Effector CD4-positive, alpha-beta T cell (primary cell): ENCODE data around the gene OCIAD2.
"Not testable (repeated sequence)": the region's sequence is repeated elsewhere in the genome, so short reads cannot be mapped to it uniquely, and the experiment has no call there.

Source experiments
- DNase-seq: peaks from one replicate; pipeline ENCODE4 v3.0.0-alpha.2; 2020
- total RNA-seq: gene quantifications from one replicate; lab custom pipeline; 2026; lab: John Stamatoyannopoulos, UW

OCIAD2 gene, protein sequence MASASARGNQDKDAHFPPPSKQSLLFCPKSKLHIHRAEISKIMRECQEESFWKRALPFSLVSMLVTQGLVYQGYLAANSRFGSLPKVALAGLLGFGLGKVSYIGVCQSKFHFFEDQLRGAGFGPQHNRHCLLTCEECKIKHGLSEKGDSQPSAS
- total RNA-seq: 26.1 reads per million, percentile 53 among the genes with 10 or more reads in this experiment

DNA sequence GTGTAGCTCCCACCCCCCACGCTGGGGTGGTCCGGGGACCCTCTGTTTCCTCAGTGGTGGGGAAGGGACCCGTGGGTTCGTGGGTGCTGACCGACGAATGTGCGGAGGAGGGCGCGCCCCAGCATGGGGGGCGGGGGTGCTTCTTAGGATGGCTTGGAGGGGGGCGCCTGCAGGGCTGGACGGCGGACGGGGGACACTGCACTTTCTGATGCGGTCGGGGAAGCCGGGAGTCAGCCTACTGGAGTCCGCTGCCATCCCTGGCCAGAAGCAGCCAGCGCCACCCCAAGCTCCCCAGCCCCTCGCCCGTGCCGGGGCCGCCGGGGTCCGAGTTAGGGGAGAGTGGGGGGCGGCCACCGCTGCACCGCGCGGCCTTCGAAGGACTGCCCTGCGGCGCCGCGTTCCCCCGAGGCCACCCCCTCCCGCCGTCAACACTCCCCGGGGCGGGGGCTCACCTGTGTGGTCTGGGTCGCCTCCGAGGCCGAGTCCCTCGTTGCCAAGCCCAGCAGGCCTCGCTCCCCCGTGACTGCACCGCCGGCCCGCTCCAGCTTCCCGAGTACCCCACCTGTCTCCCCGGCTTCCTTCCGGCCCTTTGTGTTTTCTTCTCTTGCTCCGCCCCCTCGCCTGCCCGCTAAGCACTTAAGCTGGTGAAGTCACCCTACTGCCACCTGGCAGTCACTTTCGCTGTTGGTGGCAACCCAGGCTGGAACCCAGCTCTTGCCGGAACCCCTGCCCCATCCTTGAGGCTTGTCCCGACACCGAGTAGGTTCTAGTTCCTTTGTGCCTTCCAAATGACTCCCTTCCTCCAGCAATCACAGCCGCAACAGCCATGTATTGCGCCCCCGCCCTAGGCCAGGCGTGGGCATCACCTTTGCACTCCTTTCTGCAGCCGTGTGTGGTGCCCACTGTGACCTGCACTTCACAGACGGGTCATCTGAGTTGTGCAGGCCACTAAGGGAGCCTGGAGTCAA is at the start of gene OCIAD2:
Gene OCIAD2, minus strand, starts transcription at position 569 of the 968 bp plus-strand sequence. CDS start 2,225 bp downstream, outside the sequence.
- peak; percentile 79 for DNase-seq

DNA sequence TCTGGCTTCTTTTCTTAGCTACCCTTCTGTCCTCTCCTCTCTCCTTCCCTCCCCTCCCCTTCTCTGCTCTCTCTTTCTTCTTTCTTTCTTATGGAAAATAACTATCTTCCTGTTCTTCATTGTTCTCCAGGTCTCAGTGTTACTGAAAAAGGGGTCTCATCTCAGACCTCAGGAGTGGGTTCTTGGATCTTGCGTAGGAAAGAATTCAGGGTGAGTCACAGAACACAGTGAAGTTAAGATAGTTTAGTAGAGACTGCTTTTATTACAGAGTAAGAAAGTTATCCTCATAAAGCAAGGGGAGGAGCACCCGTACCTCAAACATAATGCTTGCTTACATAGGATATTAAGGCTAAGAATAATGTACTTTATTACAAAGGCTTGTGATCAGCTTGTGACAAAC is 47.7 kb upstream of the OCIAD2 start:
- no peak for DNase-seq

DNA sequence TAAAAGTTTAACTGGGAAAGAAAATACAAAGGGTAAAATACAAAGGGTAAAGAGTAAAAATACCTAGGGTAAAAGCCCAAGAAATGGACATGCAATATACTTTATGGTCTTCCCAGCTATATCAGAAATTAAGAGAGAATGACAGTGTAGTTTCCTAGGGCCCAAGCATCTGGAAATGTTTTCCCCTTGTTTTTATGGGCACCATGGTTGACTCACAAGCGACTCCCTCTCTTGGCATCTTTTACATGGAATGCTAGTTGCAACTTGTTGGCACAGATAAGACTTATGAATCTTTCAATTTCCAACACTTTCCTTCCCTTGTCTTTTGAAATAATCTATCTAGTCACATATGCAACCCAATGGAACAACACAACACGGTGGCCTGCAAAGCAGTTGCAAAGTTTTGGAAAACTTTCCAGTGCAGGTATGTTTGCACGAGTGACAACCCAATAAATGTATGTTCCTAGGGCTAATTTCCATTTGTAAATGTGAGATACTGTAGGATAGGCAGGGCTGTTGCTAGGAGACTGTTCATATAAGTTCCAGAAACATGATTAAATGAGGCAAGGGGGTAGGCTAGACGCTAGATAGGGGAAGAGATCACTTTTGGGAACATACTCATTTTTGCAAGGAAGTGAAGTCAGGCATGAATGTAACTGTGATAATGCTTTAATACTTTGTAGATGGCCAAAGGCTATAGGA is 43.1 kb upstream of the OCIAD2 start:
- no peak for DNase-seq

DNA sequence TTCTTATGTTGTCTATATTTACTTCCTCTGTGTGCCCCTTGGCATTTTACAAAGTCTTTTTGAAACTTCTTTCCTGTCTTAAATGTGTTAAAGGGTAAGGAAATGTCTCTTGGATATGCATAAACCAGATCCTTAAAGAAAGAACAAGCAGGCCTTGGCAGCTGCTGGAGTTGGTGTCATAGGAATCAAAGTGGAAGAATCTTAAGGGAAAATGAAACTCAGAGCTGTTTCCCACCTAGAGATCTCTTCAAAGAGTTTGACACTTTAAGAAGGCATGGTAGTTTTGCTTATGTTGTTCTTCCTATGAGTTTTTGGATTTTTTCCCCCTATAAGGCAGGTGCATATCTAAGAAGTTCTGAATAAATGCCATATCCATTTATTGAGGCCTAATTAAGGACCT is 42.5 kb upstream of the OCIAD2 start:
- no peak for DNase-seq

DNA sequence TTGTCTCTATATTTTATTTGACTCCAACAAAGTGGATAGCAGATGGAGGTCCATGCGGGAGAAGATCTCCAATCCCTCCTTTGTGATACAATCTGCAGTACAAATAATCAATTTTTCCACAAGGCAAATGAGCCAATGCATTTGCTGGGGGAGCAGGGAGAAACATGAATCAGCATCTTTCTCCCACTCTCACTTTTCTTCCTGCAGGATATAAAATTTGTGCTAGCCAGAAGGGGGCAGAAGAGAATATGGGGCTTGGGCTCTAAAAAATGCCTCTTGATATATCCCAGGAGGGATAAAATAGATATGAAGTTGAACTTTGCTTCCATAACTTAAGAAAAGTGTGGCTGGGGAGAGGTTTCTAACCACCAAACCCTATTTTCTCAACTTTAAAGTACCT is 41.2 kb upstream of the OCIAD2 start:
- no peak for DNase-seq

DNA sequence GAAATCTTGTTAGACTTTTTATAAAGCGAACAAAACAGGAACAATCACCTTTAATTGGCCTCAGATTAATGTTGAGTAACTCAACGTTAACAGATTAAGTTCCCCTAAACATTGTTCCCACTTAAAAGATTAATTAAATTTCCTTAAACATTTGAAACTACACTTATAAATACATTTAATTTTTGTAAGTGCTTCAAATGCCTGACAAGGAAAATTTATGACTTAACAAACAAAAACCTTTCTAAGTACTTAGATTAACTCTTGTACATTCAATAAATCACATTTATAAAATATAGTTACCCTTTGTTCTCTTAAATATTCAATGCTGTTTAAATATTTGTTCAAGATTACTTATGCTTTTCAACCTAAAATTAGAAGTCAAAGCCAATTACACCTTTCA is 39.4 kb upstream of the OCIAD2 start:
- no peak for DNase-seq

DNA sequence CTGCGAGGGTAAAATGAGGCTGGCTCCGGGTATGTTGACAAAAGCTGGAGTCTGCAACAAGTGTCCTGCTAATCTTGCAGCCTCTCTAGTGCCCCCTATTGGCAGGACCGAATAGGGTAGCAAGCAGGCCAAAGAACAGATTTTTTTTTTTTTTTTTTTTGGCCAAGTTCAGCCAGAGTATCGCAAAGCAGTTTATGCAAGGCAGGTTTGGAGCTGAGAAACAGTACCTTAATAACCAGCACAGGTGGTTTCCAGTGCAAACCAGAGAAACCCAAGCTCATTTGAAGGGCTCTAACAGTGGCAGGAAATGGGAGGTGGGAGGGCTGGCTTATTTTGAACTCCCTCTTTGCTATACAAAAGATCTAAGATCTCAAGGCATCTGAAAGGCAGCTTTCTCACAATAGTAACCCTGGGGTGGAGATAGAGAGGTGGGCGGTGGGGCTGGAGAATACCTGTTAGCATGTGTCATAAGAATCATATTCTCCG is 38.2 kb upstream of the OCIAD2 start:
- peak; percentile 10 for DNase-seq

DNA sequence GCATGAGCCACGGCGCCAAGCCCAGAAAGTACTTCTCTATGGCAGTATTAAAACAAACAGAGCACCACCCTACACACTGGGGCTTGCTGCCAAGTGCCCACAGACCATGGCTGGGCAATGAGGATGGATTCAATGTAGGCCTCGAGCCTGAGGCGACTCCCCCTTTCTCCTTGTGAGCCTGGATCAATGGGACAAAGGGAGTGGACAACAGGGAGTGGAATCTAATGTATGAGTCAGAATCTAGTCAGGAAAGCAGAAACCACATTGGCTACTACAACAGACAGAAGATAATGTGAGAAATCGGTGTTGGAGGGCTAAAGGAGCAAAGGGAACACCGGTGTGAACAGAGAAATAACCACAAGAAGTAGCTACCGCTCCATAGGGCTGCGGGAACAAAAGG is 37.7 kb upstream of the OCIAD2 start:
- no peak for DNase-seq

DNA sequence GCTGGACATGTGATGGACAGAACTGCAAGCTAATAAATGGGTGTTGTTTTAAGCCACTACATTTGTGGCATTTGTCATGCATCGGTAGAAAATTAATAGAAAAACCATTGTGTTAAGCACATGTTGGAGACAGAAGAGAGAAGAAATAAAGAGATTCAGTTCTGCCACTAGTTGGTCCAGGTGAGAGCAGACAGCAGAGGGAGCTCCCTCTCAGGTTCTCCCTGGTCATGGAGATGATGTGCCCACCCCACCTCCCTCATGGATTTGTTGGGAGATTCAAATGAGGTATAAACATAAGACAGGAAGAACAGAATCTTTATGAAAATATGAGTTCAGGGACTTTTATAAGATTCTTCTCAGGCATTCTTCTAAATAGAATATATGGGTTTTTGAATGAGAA is 36.8 kb upstream of the OCIAD2 start:
- DNase-seq: no peak

DNA sequence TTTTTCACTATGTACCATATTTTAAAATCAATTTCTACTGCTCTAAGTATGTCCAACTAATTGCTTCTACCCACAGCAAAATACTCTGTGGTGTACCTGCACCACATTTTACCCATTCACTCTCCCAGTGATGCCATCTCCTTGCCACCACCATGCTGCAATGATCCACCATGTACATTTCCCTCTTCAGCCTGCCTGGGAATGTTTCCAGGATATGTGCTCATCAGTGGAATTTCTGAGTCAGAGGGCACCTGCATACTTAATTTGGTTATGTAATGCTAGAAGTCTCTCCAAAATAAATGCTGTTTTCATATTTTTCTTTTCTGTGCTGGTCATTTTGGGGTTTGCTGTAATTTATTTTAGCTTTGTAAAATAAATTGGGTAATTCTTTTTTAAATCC is 33.2 kb upstream of the OCIAD2 start:
- no peak for DNase-seq

DNA sequence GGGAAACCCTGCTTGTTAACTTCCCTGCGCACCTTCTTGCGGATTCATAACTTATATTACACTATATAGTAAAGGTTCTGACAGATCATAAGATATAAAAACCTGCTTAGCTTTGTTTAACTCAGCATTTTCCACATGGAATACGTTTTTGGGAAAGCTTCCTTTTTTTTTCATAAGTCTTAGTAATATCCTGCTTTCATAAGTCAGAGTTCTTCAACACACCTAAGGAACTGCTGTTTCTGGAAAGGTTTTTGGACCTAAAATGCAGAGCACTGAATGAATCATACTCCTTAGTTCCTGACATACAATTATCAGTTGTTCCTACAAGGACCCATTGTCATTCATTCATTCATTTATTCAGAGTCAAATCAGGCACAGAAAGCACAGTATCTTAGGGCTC is 32.3 kb upstream of the OCIAD2 start:
- DNase-seq: no peak

DNA sequence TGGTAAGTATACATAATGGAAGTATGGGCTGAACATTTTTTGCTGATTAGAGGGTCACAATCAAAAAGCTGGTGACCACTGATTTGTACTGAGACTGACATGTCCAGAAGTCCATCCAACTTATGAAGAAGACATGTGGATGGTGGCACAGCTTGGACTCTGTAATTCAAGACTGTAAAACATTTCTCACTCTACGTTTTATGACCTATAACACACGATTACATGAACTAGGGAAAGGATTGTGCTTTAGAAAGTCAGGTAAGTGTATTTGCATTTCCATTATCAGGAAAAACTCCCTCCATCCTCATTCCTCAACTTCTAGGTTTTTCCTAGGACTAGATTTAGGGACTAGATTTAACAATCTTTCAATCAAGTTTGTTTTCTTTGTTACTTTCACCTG is 30.5 kb upstream of the OCIAD2 start:
- DNase-seq: no peak

DNA sequence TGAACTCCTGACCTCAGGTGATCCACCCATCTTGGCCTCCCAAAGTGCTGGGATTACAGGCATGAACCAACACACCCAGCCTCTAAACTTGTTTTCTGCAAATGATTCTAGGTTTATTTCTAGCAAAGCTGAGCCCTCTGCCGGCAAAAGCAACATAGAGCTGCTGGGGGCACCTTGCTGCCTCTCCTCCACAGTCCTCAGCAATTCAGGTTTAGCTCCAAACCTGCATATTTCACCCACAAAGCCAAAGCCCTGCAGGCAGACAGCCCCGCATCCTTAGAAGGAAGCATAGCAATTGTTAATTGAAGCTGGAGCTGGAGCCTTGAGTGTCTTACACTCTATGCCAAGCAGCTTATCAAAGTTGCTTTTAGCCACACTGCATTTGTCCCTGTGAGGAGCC is 24.9 kb upstream of the OCIAD2 start:
- DNase-seq: no peak

DNA sequence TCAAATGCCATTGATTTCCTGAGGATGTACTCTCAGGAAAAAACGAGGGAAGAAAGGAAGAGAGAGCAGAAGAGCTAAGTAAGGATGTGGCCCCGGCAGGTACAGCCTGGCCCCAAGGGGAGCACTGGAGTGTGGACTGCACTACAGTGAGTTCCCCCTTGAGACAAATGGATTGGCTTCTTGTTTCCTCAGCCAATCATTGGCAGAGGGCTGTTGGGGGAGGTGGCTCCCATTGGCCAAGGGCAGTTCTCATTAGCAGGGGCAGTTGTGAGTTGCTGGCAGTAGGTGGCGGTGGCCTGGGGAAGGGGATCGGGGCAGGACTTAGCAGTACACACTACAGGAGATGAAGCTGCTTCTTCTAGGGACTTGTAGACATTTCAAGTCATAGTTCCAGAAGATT is 24.1 kb upstream of the OCIAD2 start:
- DNase-seq: no peak

DNA sequence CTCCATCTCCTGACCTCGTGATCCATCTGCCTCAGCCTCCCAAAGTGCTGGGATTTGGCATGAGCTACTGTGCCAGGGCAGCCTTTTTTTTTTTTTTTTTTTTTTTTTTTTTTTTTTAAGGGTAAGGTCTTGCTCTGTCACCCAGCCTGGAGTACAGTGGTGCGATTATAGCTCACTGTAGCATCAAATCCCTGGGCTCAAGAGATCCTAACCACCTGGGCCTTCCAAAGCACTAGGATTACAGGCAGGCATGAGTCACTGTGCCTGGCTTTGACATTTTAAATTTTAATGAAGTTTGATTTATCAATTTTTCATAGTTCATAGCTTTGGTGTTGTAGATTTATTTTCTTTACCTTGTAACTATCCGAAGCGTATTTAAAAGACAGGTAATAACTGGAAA is 17.8 kb upstream of the OCIAD2 start:
- DNase-seq: no peak

DNA sequence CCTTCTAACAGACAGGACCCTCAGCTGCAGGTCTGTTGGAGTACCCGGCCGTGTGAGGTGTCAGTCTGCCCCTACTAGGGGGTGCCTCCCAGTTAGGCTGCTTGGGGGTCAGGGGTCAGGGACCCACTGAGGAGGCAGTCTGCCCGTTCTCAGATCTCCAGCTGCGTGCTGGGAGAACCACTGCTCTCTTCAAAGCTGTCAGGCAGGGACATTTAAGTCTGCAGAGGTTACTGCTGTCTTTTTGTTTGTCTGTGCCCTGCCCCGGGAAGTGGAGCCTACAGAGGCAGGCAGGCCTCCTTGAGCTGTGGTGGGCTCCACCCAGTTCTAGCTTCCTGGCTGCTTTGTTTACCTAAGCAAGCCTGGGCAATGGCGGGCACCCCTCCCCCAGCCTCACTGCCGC is 16.5 kb upstream of the OCIAD2 start:
- DNase-seq: not testable (repeated sequence)

DNA sequence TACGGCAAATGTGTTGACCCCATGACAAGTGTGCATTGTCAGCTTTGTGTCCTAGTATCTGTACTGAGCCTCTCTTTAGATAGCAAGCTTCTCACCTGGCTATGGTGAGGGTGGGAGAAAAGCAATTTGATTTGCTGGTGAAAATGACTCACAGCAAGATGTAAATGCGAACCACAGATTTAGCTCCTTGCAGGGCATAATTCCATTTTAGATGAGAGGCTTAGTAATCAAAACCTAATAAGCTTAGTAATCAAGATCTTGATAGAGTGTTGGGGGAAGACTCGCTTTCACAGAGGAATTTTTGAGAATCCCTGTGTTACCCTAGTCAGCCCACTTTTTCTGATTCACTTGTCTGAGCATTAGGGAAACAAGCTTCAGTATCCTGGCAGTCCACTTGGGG is 7.7 kb upstream of the OCIAD2 start:
- no peak for DNase-seq

DNA sequence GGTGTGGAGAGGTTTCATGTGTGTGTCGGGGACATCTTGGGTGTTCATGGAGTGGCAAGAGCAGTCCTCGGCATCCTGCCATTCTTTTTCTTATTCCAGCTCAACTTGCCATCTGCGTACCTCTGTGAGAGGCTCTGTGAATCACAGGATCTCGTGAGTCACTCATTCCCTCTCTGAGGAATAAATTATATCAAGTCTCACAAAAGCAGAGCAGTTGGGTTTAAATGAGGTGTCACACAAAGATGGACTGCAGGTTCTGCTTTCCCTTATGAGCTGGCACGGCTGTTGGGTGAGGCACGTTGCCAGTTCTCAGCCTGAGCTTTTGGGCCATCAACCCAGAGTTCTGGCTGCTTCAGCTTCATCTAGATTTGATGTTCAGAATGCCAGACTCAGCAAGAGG is 6.8 kb upstream of the OCIAD2 start:
- no peak for DNase-seq

DNA sequence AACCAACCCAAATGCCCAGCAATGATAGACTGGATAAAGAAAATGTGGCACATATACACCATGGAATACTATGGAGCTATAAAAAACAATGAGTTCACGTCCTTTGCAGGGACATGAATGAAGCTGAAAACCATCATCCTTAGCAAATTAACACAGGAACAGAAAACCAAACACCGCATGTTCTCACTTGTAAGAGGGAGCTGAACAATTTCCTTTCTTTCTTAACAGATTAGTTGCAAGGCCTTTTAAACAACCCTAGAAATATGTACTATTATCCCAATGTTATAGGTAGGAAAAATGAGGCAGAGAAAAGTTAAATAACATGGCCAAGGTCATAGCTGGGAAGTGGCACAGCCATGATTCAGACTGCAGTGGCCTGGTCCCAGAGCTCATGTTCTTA is 5.8 kb upstream of the OCIAD2 start:
- no peak for DNase-seq

DNA sequence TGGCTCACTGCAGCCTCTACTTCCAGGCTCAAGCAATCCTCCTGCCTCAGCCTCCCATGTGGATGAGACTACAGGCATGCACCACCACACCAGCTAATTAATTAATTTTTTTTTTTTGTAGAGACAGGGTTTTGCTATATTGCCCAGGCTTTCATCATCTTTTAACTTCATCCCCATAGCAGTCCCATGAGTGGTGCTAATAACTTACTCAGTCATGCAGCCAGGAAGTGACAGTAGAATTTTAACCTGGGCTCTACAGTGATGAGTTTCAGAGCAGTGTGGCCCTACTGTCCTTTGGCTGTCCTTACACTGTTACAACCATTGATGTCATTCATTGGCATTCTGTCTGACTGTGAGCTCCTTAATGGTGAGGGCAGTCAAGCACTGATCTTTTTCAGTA is 3.9 kb upstream of the OCIAD2 start:
- DNase-seq: no peak

DNA sequence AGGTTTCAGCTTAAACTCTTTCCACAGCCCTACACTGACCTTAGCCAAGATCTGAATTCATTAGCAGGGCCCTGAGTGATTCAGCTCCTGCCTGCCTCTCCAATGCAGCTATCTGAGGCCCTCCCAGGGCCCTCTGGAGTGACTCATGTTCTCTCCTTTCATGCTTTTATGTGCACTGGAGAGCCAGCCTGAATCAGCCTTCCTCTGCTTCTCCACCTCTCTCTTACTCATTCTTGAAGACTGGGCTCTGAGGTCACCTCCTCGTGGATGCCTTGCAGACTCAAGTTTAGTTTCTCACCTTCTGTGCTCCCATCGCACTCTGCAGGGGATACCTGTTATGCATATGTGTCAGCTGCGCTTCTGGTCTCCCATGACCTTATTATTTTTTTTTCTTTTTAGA is 3.1 kb upstream of the OCIAD2 start:
- no peak for DNase-seq

DNA sequence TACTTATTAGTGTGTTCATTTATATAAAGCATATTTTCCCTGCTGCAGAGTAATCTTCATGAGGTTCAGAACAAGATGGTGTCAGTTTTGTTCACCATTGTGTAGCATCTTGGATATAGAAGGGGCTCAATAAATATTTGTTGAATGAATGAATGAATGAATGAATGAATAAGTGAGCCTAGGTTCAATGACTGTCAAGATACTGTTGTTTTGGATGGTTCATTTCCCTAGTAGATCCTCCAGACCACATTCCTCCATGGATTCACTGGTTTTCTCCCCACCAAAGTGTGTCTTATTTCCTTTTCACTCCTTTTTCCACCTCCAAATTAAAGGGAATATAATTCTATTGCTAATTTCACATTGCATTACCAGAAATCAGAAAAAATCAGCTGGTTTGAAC is 2.1 kb upstream of the OCIAD2 start:
- no peak for DNase-seq

DNA sequence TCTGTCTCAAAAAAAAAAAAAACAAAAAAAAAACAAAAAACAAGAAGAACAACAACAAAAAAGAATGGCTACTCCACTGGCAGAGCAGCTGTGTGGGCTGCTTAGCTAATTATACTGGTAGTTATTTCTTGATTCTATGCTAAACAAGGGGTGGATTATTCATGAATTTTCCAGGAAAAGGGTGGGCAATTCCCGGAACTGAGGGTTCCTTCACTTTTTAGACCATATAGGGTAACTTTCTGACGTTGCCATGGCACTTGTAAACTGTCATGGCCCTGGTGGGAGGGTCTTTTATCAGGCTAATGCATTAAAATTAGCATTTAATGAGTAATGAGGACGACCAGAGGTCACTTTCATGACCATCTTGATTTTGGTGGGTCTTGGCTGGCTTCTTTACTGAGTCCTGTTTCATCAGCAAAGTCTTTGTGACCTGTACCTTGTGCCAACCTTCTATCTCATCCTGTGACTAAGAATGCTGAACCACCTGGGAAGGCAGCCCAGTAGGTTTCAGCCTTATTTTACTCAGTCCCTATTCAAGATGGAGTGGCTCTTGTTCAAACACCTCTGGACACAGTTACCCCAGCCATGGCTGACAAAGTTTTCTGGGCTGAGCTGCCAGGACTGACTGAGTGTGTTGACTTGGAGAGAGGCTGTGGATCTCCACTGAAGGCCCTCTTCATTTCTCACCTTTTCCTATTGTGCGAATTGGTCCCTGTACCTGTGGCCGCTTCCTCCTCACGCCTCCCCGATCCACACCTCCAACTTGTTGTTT is 1.3 kb upstream of the OCIAD2 start:
- DNase-seq: no peak
